Stimulated activated effector memory CD8-positive, alpha-beta T cell treated with anti-CD3 and anti-CD28 coated beads, Interleukin-12 subunit alpha, Interleukin-12 subunit beta, amount 100 ng/mL, for 72 hours (primary cell): ENCODE data around the gene SLC16A2.

Experiments used
- ATAC-seq: fragments of 150-1000 bp; cut with Tn5 transposase; 2 replicates; pipeline ENCODE4 v1.10.0; 2021
- DNase-seq, 2 donors: peaks; one replicate each; pipeline ENCODE4 v3.0.0; 2021 to 2022; ENCODE audit warnings: low spot score in 2 of 2
- H3K27ac Mint-ChIP-seq: one replicate; pipeline ENCODE4 v1.8.0; 2022; ENCODE audit warnings: mild to moderate bottlenecking, mixed read lengths
- H3K36me3 Mint-ChIP-seq: one replicate; pipeline ENCODE4 v1.8.0; 2022; ENCODE audit warnings: mild to moderate bottlenecking, mixed read lengths
- H3K4me1 Mint-ChIP-seq: one replicate; pipeline ENCODE4 v1.8.0; 2022; ENCODE audit warnings: mixed read lengths
- H3K4me3 Mint-ChIP-seq: one replicate; pipeline ENCODE4 v1.8.0; 2022; ENCODE audit warnings: mild to moderate bottlenecking, mixed read lengths
- H3K9me3 Mint-ChIP-seq: one replicate; pipeline ENCODE4 v1.8.0; 2022; ENCODE audit warnings: mixed read lengths

The SLC16A2 gene

GRCh38 chrX:74421036-74421739 lies at the start of gene SLC16A2:
Gene SLC16A2, plus strand, starts transcription at chrX:74421493. Its CDS starts 145 bp downstream, at chrX:74421638.
- Mint-ChIP-seq H3K9me3 (no peaks in the 10 kb centered on the region), H3K36me3 (no peaks in the 10 kb centered on the region), H3K4me3 (peak within 1 kb of the TSS; percentile 82), H3K27ac (no peak within 1 kb of the TSS), H3K4me1 (peaks cover 15% of the 10 kb centered on the region)
- DNase-seq (peak; percentile 3 to 54), ATAC-seq (peak; percentile 70)

DNA sequence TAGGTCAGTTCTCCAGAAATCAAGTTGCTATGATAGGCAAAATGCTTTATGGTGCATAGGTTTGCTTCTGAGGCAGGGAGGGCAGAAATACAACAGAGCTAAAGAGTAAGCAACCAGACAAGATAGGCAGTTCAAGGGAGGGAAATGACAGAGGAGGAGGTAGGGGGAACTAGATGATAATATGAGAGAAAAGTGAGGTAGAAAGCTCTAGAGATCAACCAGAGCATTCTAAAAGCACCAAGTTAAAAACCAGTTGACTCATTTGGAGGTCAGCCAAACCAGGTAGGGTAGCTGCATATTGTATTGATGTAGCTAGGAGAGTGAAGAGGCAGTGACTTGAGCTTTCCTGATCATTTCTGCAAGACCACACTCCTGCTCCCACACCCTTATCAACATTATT lies 49.0 kb upstream of the SLC16A2 start:
- H3K4me3 Mint-ChIP-seq, result no peak overlapping the region
- no peak for DNase-seq
- no peak for ATAC-seq
- no peaks in the 10 kb centered on the region for H3K9me3 Mint-ChIP-seq
- H3K4me1 Mint-ChIP-seq, result no peaks in the 10 kb centered on the region
- H3K27ac Mint-ChIP-seq, result no peak overlapping the region
- no peaks in the 10 kb centered on the region for H3K36me3 Mint-ChIP-seq

DNA sequence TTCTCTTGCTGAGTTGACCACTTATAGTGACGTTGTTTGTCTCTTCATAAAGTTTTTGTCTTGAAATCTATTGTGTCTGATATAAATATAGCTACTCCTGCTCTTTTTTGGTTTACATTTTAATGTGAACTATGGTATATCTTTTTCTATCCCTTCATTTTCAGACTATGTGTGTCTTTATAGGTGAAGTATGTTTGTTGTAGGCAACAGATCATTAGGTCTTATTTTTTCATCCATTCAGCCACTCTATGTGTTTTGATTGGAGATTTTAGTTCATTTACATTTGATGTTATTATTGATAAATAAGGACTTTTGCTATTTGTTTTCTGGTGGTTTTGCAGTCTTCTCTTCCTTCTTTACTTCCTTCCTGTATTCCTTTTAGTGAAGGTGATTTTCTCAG lies 44.0 kb upstream of the SLC16A2 start:
- Mint-ChIP-seq H3K4me3 (no peak overlapping the region), H3K27ac (no peak overlapping the region), H3K36me3 (no peaks in the 10 kb centered on the region), H3K4me1 (no peaks in the 10 kb centered on the region), H3K9me3 (no peaks in the 10 kb centered on the region)
- ATAC-seq (no peak), DNase-seq (no peak)

GRCh38 chrX:74382613-74383012 lies 38.7 kb upstream of the SLC16A2 start:
- Mint-ChIP-seq H3K36me3 (no peaks in the 10 kb centered on the region), H3K4me1 (no peaks in the 10 kb centered on the region), H3K4me3 (no peak overlapping the region), H3K27ac (no peak overlapping the region), H3K9me3 (no peaks in the 10 kb centered on the region)
- ATAC-seq, result peak; percentile 73
- peak; percentile 14 to 64 for DNase-seq

DNA sequence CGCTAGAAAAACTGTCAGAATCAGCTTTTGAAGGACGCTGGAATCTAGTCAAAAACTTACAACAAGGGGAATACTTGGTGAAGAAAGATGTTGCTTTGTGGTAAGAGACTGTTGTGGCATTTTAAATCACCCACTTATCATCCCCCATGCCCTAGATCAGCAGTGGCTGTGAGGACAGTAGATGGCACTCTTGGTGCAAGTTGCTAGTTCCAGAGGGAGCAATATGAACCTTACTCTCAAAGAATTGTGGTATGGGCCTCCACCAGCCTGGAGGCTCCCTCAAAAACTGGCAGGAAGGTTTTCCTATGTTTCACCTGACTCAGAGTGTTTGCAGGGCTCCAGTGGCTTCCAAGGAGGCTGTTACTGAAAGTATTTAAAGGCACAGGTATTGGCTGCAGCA lies 37.7 kb upstream of the SLC16A2 start:
- ATAC-seq (peak; percentile 51), DNase-seq (no peak)
- Mint-ChIP-seq H3K4me1 (no peaks in the 10 kb centered on the region), H3K27ac (no peak overlapping the region), H3K36me3 (no peaks in the 10 kb centered on the region), H3K4me3 (no peak overlapping the region), H3K9me3 (no peaks in the 10 kb centered on the region)

DNA sequence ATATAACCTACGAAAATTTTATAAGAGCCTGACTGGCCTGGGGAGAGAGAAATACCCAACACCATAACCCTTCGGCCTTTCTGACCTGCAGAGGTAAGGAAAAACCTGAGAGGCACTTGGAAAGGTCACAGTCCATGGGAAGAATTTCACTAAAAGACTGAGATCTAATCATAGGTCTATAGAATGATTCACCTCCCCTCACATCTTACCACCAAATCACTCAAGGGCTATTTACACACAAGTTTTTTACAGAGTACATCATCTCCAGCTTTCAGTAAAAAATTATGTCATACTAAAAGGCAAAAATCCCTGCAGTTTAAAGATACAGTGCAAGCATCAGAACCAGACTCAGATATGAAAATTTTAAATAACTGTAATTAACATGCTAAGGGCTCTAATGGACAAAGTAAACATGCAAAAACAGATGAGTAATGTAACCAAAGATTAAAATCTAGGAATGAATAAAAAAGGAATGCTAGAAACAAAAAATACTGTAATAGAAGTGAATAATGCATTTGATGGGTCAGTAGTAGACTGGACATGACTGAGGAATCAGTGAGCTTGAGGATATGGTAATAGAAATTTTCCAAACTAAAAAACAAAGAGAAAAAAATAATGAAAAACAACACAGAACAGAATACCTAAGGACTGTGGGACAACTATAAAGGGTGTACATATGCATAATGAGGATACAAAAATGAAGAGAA lies 32.1 kb upstream of the SLC16A2 start:
- no peaks in the 10 kb centered on the region for H3K4me1 Mint-ChIP-seq
- H3K36me3 Mint-ChIP-seq, result no peaks in the 10 kb centered on the region
- ATAC-seq (no peak), DNase-seq (no peak)
- H3K27ac Mint-ChIP-seq, result no peak overlapping the region
- H3K4me3 Mint-ChIP-seq, result no peak overlapping the region
- H3K9me3 Mint-ChIP-seq, result no peaks in the 10 kb centered on the region

DNA sequence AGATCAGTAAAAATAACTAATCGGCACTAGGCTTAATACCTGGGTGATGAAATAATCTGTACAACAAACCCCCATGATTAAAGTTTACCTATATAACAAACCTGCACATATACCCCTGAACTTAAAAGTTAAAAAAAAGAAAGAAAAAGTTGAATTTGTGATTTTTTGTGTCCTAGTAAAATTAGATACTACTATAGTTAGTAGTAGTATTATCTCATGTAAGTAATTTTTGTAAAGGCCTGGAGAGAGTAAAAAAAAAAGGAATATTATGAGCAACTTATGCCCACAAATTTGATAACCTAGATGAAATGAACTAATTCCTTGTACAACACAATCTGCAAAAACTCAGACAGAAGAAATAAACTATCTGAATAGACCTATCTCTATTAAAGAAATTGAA lies 25.7 kb upstream of the SLC16A2 start:
- H3K36me3 Mint-ChIP-seq, result no peaks in the 10 kb centered on the region
- no peak overlapping the region for H3K4me3 Mint-ChIP-seq
- H3K9me3 Mint-ChIP-seq, result no peaks in the 10 kb centered on the region
- no peak for ATAC-seq
- no peak for DNase-seq
- no peaks in the 10 kb centered on the region for H3K4me1 Mint-ChIP-seq
- no peak overlapping the region for H3K27ac Mint-ChIP-seq

GRCh38 chrX:74405973-74406489 lies 15.3 kb upstream of the SLC16A2 start:
- no peak for DNase-seq
- Mint-ChIP-seq H3K27ac (no peak overlapping the region), H3K9me3 (no peaks in the 10 kb centered on the region), H3K4me1 (no peaks in the 10 kb centered on the region), H3K4me3 (no peak overlapping the region), H3K36me3 (no peaks in the 10 kb centered on the region)
- no peak for ATAC-seq

- DNase-seq, result no peak
- Mint-ChIP-seq H3K36me3 (no peaks in the 10 kb centered on the region), H3K9me3 (no peaks in the 10 kb centered on the region), H3K4me3 (no peak overlapping the region), H3K27ac (no peak overlapping the region), H3K4me1 (no peaks in the 10 kb centered on the region)
- no peak for ATAC-seq
Measured at GRCh38 chrX:74408304-74408703, 13.0 kb upstream of the SLC16A2 start.

DNA sequence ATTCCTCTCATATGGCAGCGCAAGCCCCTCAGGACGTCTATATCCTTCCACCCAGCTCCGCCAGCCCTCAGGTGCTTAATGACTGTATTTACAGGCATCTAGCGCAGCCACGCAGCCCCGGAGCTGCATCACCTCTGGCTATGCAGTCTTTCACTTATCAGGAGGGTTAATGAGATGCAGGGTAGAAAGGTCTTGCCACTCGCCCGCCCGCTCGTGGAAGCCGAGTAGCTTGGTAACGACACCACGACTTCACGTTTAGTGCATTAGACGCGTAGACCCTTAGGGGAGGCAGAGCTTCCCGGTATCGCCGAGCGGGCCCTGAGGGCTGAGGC lies 1.5 kb upstream of the SLC16A2 start:
- Mint-ChIP-seq H3K9me3 (no peaks in the 10 kb centered on the region), H3K36me3 (no peaks in the 10 kb centered on the region), H3K27ac (no peak overlapping the region), H3K4me1 (peaks cover 15% of the 10 kb centered on the region), H3K4me3 (peak overlapping the region; percentile 82)
- ATAC-seq, result peak; percentile 7
- no peak for DNase-seq

GRCh38 chrX:74420196-74421035 lies 877 bp upstream of the SLC16A2 start:
- H3K36me3 Mint-ChIP-seq, result no peaks in the 10 kb centered on the region
- no peaks in the 10 kb centered on the region for H3K9me3 Mint-ChIP-seq
- ATAC-seq, result peak; percentile 40
- H3K4me1 Mint-ChIP-seq, result peaks cover 15% of the 10 kb centered on the region
- H3K4me3 Mint-ChIP-seq, result peak overlapping the region; percentile 82
- DNase-seq, result peak in 1 of 2 donors; percentile 45
- no peak overlapping the region for H3K27ac Mint-ChIP-seq

- H3K4me3 Mint-ChIP-seq, result peak overlapping the region; percentile 82
- ATAC-seq, result peak; percentile 31
- peaks cover 15% of the 10 kb centered on the region for H3K4me1 Mint-ChIP-seq
- no peak overlapping the region for H3K27ac Mint-ChIP-seq
- no peak for DNase-seq
- H3K9me3 Mint-ChIP-seq, result no peaks in the 10 kb centered on the region
- no peaks in the 10 kb centered on the region for H3K36me3 Mint-ChIP-seq
Measured at GRCh38 chrX:74421740-74422352, 553 bp downstream of the SLC16A2 start.

DNA sequence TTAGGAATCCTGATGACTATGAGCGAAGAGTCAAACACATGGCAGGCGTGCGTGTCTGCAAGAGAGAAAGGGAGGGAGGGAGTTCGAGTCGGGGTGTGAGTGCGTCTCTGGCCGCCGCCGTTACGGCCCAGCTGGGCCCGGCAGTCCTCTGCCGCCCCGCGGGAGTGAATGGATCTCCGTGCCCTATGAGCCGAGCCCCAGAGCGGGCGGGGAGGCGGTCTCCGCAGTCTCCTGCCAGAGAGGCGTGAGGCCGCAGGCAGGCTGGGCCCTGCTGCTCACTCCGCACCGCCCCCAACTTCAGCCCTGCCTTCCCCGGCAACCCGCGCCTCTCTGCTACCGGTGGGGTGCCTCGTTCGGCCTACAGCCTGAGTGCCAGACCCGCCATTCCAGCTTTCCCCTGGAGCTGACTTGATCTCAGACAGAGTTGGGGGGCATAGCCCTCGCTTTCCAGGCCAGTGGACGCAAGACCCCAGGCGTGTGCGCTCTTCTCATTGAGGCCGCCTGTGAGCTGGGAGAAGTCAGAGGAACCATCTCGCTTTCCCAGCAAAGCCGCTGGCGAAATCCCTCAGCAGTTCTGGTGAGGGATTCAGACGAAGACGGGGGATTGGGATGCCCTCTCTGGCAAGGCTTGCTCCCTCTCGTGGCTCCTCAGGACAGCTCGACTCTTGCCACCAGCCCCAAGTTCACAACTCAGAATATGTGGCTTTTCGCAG lies 1.4 kb downstream of the SLC16A2 start:
- H3K4me1 Mint-ChIP-seq, result peaks cover 15% of the 10 kb centered on the region
- H3K4me3 Mint-ChIP-seq, result peak overlapping the region; percentile 82
- H3K36me3 Mint-ChIP-seq, result no peaks in the 10 kb centered on the region
- no peak for DNase-seq
- H3K9me3 Mint-ChIP-seq, result no peaks in the 10 kb centered on the region
- no peak overlapping the region for H3K27ac Mint-ChIP-seq
- peak; percentile 39 for ATAC-seq

DNA sequence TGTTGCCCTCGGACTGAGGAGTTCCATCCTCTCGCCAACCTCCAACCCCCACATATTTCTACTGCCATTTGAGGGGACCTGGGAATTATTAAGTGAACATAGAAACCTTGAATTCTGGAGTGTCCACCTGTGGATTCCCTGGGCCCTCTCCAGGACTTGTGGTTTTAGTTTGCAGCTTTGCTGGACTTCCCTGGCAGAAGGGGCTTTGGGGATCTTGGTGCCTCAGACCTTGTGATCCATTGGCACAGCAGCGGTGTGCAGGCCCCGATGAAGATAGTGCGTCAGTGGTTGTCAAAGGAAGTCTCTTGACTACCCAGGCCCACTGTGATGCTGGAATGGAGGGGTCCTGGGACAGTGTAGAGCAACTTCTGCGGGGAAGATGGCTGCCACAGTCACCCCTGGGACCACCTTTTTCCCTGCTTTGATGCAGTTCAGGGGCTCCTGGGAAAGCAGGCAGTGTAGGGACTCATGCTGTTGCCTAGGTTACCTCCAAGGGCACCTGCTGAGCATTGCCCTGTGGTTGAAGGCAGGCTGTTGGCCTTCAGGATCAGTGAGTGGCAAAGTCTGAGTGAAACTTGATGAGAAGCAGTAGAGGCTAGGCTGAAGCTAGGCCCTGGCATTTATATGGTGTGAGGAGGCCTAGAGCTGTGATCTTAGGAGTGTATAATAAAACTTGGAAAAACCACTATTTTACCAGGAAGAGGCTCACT lies 2.2 kb downstream of the SLC16A2 start:
- ATAC-seq (no peak), DNase-seq (no peak)
- Mint-ChIP-seq H3K4me3 (peak overlapping the region; percentile 82), H3K9me3 (no peaks in the 10 kb centered on the region), H3K27ac (no peak overlapping the region), H3K4me1 (peaks cover 15% of the 10 kb centered on the region), H3K36me3 (no peaks in the 10 kb centered on the region)
